Mammary epithelial cell (primary cell): ENCODE data around the gene MAPT.

Experiments used
- CTCF ChIP-seq, 2 donors: IDR thresholded peaks in 1 of 2; conservative IDR thresholded peaks in 1 of 2; 2 replicates each; pipeline ENCODE4 v1.5.1; 2011 to 2012; ENCODE audit warnings: inconsistent platforms in 2 of 2, low read length in 2 of 2, mild to moderate bottlenecking in 2 of 2, control low read depth in 1 of 2, low read depth in 1 of 2; ENCODE audit not compliant: insufficient read depth in 1 of 2; ENCODE audit errors: extremely low read depth in 1 of 2
- EZH2 ChIP-seq: IDR thresholded peaks from 2 replicates; pipeline ENCODE4 v1.6.1; 2012; ENCODE audit warnings: low read length, inconsistent platforms, borderline replicate concordance

GRCh38 chr17:45927247-45927646 is 32.9 kb downstream of the MAPT start:
- TF ChIP-seq CTCF (conservative IDR thresholded peaks at IDR 0.05 in 1 of 2, IDR thresholded peaks at IDR 0.05 in 1 of 2; ENCODE audit: extremely low read depth in 1 of 2, insufficient read depth in 1 of 2, low read depth in 1 of 2, low read length in 2 of 2) = no peak
- no peak for TF ChIP-seq EZH2
